ENCODE data around the gene GPR143.
A peak's percentile ranks its signal among the peaks of the same experiment; 100 is the strongest.
"Not testable (repeated sequence)": the region's sequence is repeated elsewhere in the genome, so short reads cannot be mapped to it uniquely, and the experiment has no call there.

Gene GPR143

GRCh38 chrX:9765737-9766097, at the start of gene GPR143:
Gene GPR143, minus strand, starts transcription at chrX:9765847. Its CDS starts 30 bp downstream, at chrX:9765817.
- no peak for DNase-seq (ENCODE audit: low spot score)

DNA sequence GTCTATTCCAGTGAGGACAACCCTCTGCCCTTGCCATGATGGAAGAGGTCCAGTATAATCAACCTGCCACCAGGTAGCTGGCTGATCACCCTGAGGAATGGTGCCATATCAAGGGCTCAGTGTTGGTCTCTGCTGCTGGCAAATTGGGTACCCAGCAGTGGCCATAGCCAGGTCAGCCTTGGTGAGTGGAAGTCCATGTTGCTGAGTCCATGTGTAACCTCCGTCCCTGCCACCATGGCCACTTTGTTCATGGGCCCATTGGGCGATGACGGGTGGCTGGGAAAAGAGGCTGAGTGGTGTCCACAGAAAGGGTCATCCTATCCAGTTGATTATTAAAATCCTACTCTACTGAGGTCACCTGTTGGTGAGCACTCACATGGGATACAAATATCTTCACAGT, 45.4 kb upstream of the GPR143 start:
- DNase-seq (ENCODE audit: low spot score): not testable (repeated sequence)

- DNase-seq (ENCODE audit: low spot score): not testable (repeated sequence)
These were observed 44.2 kb upstream of the GPR143 start for GRCh38 chrX:9809876-9810275.

DNA sequence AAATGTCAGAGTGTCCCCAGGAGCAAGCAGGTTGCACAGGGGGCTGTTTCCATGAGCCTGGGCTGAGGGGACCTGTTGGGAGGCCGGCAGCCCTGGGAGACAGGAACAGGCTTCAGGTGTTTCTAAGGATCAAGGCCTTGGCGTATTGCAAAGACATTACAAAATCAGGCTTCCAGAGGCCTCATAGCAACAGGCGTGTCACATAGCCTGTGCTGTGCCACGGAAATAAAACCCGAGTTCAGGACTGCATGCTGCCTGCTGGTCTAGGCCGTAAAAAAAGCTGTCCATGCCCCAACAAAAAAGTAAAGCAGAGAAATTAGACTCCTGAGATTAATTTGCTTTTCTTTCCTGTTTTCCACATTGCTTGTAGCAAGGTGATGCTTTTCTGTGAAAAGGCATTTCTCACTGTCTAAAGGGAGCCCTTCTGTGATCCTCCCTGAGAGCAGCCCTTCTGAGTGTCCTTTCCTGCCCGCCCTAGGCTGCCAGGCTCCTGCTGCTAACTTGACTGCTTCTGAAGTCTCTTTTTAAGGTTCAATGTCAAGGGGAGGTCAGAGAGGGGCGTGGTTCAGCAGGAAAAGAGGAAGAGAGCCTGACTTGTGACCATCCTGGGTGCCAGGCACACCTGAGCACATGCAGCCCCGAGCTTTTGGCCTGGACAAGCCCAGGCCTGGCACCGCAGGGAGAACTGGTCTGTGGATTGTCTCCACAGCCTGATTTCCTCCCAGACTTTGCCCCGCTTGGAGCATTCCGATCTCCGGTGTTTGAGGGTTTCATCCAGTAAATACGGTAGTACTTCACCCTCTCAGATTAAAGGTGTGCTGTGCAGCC, 41.9 kb upstream of the GPR143 start:
- DNase-seq (ENCODE audit: low spot score): no peak

DNA sequence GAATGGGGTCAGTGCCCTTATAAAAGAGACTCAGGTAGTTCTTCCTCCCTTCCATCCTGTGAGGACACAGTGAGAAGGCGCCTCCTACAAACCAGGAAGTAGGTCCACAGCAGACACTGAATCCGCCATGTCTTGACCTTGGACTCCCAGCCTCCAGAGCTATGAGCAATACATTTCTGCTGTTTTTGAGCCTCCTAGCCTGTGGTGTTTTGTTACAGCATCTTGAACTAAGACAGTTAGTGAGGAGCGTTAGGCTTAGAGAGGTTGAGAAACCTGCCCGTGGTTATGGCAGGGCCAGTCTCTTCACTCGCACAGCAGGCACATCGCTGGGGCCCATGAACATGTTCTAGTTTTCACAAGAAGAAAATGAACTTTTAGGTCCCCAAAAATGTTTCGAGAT, 40.3 kb upstream of the GPR143 start:
- DNase-seq (ENCODE audit: low spot score): no peak

GRCh38 chrX:9804444-9804843, 38.8 kb upstream of the GPR143 start:
- no peak for DNase-seq (ENCODE audit: low spot score)

- no peak for DNase-seq (ENCODE audit: low spot score)
These were observed 37.1 kb upstream of the GPR143 start for GRCh38 chrX:9802737-9803136.

DNA sequence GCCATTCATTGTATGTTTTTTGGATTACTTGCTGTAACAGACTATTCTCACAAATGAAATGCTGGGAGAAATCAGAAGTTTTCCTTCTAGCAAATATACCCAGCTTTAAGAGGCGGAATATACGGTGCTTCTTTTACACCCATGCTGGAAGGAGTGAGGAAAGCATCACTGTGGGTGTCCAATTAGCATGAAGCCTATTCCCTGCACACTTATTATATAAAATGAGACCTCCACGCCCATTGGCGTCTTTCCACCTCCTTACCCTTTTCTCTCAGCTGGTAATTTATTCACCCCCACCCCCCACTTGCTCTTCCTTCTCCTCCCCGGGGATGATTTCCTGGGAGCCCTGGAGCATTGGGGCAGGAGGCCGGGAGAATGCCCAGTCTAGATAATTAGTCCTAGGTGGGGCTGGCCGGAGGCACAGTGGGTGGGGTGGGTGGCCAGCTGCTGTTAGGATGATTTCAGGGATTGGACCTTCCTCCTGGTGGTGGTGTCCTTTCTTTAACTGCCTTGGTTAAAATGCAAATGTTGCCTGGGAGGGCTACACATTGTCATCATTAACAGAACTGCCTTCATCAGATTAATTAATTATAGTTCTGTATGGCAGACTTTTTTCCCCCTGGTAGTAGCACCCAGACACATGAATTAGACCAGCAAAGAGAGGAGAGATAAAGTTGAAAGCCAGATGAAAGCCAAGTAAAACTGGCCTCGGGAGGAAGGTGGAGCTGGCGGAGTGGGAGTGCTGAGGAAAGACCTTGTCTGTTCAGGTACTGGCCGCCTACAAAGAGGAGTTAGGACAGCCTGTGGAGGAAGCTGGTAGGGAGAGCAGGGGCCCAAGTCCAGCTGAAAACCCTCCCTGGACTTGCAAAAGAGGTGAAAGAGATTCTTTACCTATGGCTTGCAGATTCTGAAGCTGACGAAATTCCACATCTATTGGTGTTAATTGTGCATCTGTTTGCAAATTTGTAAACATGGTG, 32.0 kb upstream of the GPR143 start:
- no peak for DNase-seq (ENCODE audit: low spot score)

GRCh38 chrX:9794495-9794894, 28.8 kb upstream of the GPR143 start:
- DNase-seq (ENCODE audit: low spot score): no peak

GRCh38 chrX:9790866-9791265, 25.2 kb upstream of the GPR143 start:
- no peak for DNase-seq (ENCODE audit: low spot score)

DNA sequence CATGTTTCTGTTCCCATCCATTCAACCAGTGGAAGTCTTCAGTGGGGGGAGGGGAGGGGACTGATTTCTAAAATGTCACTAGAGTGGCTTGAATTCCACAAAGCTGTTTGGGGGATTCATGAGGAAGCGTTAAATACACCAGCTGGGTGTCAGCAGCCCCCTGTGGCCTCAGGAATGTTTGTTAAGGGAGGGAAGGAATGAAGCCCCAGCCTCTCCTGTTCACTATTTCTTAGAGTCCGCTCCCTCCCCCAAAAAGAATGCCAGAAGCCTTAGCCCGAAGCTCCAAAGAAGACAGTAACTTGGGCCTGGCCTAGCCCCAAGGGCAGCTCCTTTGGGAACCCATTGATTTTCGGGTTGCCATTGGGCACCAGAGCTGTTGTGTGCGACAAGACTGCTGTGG, 23.9 kb upstream of the GPR143 start:
- DNase-seq (ENCODE audit: low spot score): no peak

DNA sequence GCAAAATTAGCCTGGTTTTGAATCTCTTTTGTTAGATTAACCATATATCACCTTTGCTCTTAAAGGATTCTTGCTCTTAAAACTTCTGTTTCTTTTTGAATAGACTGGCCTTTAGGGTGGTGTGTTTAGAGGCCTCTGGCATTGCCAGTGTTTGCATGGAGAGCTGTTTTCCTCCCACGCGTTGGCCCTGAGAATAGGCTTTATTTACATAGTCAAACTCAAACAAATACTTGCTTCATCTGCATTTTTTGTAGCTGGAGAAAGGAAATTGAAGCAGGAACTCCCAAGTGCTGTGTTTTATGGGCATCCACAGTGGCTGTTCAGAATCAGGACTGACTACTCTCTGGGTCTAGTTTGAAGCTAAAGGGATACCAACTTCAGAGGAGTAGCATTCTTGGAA, 23.3 kb upstream of the GPR143 start:
- DNase-seq (ENCODE audit: low spot score): no peak

- no peak for DNase-seq (ENCODE audit: low spot score)
These were observed 21.4 kb upstream of the GPR143 start for GRCh38 chrX:9786798-9787635.

DNA sequence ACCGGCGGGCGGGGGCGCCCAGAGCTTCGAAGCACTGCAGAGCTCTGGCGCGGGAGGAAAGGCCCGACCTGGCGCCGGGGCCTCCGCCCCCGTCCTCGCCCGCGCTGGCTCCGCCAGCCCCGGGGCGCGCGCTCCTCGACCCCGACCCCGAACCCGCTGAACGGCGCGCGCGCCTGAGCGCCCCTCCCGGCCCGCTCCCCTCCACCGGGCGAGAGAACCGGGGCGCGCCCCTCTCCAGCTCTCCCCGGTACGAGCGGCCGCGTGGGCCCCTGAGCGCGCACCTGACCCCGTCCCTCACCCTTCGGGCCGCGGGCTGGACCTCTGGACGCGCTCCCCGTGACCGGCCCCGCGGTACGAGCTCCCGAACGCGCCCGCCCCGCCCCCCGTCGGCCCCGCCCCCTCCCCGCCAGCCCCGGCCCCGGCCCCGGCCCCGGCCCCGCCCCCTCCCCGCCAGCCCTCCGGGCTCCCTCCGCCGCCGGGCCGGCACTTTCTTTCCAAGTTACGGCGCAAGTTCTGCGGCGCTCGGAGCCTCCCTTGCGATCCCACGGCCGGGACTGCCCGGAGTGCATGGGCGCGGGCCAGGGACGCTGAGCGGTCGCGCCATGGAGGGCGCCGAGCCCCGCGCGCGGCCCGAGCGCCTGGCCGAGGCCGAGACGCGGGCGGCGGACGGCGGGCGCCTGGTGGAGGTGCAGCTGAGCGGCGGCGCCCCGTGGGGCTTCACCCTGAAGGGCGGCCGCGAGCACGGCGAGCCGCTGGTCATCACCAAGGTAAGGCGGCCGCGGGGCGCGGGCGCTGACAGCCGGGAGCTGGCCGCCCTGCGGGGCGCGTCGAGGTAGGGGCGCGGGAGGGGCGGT, 20.5 kb upstream of the GPR143 start, which contains the start of gene SHROOM2:
Gene SHROOM2 (plus strand): TSS at position 486 of the 854 bp plus-strand sequence. CDS start 117 bp downstream, at position 603.
- DNase-seq (ENCODE audit: low spot score): peak; percentile 11

DNA sequence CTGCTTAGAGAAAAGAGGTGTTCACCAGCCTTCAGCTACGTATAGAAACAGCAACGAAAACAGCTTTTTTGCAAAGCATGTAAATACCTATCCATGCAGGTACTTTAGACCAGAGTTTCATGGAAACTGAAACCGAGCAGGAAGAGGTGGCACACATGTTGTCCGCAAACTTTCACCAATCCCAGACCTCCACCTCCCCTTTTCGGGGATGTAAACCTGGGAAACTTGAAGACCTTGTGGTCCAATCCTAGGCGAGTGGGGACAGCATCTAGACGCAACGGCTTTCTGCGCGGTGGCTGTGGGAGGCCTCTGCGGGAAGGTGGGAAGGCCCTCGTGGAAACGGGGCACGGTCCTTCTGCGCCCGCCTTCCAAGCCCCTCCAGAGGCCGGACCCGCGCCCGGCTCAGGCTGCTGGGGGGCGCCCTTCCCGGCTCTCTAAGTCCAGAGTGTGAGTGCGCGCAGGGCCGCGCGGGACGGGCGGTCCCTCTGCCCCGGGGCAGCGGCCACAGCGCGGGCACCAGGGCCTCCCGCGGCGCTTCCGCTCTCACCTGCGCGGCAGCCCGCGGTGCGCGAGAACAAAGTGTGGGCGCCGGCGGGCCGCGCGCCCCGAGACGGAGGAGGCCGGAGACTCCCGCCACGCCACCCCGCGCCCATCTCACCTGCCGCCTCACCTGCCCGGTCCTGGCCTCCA, 19.8 kb upstream of the GPR143 start:
- DNase-seq (ENCODE audit: low spot score): no peak

DNA sequence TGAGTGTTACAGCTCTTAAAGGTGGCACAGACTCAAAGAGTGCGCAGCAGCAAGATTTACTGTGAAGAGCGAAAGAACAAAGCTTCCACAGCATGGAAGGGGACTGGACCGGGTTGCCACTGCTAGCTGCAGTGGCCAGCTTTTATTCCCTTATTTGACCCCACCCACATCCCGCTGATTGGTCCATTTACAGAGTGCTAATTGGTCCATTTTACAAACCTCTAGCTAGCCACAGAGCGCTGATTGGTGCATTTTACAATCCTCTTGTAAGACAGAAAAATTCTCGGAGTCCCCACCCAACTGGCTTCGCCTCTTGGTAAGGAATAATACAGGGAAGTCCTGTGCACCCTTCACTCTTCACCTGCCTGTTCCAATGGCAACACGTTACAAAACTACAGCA, 18.7 kb upstream of the GPR143 start:
- DNase-seq (ENCODE audit: low spot score): no peak

- DNase-seq (ENCODE audit: low spot score): no peak
These were observed 16.3 kb upstream of the GPR143 start for GRCh38 chrX:9781941-9782340.

DNA sequence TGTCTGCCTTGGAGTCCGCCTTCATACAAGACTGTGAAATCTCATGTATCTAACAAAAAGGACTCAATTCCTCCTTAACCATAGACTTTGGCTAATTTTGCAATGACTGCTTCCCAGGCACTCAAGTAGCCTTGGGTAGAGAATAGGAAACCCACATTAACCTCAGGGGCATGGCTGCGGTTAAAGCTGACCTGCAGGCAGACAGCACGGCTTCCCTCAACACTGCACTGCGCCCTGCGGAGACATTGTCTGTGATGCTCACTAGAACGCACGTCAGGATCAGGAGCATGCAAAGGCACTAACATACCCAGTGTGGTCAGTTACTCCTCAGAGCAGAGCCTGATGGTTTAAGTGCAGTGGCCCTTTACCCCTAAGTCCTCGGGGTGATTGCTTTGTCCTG, 10.3 kb upstream of the GPR143 start:
- DNase-seq (ENCODE audit: low spot score): no peak

DNA sequence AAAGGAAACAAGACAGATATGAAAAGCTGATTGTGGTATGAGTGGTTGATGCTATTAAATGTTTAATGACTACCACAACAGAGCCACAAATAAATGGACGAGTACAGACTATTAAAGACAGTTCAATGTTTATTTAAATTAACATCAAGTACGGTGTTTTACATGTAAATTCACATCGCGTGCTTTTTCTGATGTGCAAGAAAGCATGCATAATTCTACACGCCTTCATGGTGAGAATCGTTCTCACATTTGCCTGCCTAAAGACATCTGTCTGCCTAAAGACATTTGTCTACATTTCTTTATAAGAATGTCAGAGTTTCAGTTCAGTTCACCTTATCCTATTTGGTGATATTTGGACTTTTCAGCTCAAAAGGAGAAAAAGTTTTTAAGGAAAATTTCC, 7.3 kb upstream of the GPR143 start:
- DNase-seq (ENCODE audit: low spot score): no peak

GRCh38 chrX:9770319-9770718, 4.7 kb upstream of the GPR143 start:
- DNase-seq (ENCODE audit: low spot score): no peak

All from LoVo (cell line).